H9 (cell line): Measurements from ENCODE around the gene FBXO42. TPM values are rescaled to one million over a fixed set of nuclear protein-coding genes. Genes with fewer than 3 reads are reported as not detected.

Source experiments
- DNase-seq: peaks from one replicate; pipeline ENCODE4 v3.0.0-alpha.2; 2017
- H2AFZ ChIP-seq: one replicate; pipeline ENCODE4 v1.6.1; 2013; ENCODE audit warnings: mild to moderate bottlenecking, low read length, control low read depth, moderate library complexity
- H2AK5ac ChIP-seq: 2 replicates; pipeline ENCODE4 v1.6.1; 2013; ENCODE audit warnings: low read length, control low read depth, mixed read lengths; ENCODE audit not compliant: insufficient read length
- H2BK120ac ChIP-seq: one replicate; pipeline ENCODE4 v1.6.1; 2013; ENCODE audit warnings: low read depth, mild to moderate bottlenecking, low read length, control low read depth, inconsistent platforms; ENCODE audit not compliant: poor library complexity, severe bottlenecking
- H2BK12ac ChIP-seq: 2 replicates; pipeline ENCODE4 v1.6.1; 2013; ENCODE audit warnings: low read length, control low read depth, mixed read lengths, low read depth; ENCODE audit not compliant: insufficient read length
- H2BK15ac ChIP-seq: 2 replicates; pipeline ENCODE4 v1.6.1; 2013; ENCODE audit warnings: low read depth, low read length, control low read depth
- H2BK20ac ChIP-seq: one replicate; pipeline ENCODE4 v1.6.1; 2013; ENCODE audit warnings: low read depth, mild to moderate bottlenecking, low read length, control low read depth, inconsistent platforms; ENCODE audit not compliant: poor library complexity, severe bottlenecking
- H2BK5ac ChIP-seq: 2 replicates; pipeline ENCODE4 v1.6.1; 2013; ENCODE audit warnings: low read length, control low read depth, mixed read lengths; ENCODE audit not compliant: insufficient read length
- H3K14ac ChIP-seq: 2 replicates; pipeline ENCODE4 v1.6.1; 2013; ENCODE audit warnings: low read length, control low read depth; ENCODE audit not compliant: insufficient read depth
- H3K18ac ChIP-seq: 2 replicates; pipeline ENCODE4 v1.6.1; 2013; ENCODE audit warnings: low read depth, mild to moderate bottlenecking, mixed read lengths, low read length, control low read depth; ENCODE audit not compliant: insufficient read length
- H3K23ac ChIP-seq: 2 replicates; pipeline ENCODE4 v1.6.1; 2013; ENCODE audit warnings: low read length, control low read depth, mixed read lengths, low read depth; ENCODE audit not compliant: insufficient read length
- H3K23me2 ChIP-seq: 2 replicates; pipeline ENCODE4 v1.6.1; 2013; ENCODE audit warnings: low read depth, mild to moderate bottlenecking, mixed read lengths, low read length, control low read depth; ENCODE audit not compliant: insufficient read length, poor library complexity, severe bottlenecking
- H3K27ac ChIP-seq: 2 replicates; pipeline ENCODE4 v1.5.1; 2013; ENCODE audit warnings: low read length, control low read depth, mixed read lengths, low read depth; ENCODE audit not compliant: insufficient read length
- H3K27me3 ChIP-seq: 2 replicates; pipeline ENCODE4 v1.6.1; 2013; ENCODE audit warnings: low read length, control low read depth, inconsistent platforms; ENCODE audit not compliant: insufficient read depth
- H3K4ac ChIP-seq: 2 replicates; pipeline ENCODE4 v1.6.1; 2013; ENCODE audit warnings: low read depth, mild to moderate bottlenecking, control low read depth, inconsistent platforms, low read length, moderate library complexity
- H3K4me1 ChIP-seq: 2 replicates; pipeline ENCODE4 v1.6.1; 2013; ENCODE audit warnings: low read length, control low read depth, inconsistent platforms; ENCODE audit not compliant: insufficient read depth
- H3K4me2 ChIP-seq: 2 replicates; pipeline ENCODE4 v1.6.1; 2013; ENCODE audit warnings: low read length, control low read depth, mixed read lengths; ENCODE audit not compliant: insufficient read length, insufficient read depth
- H3K56ac ChIP-seq: 2 replicates; pipeline ENCODE4 v1.6.1; 2013; ENCODE audit warnings: low read depth, mild to moderate bottlenecking, mixed read lengths, low read length, control low read depth; ENCODE audit not compliant: insufficient read length
- H3K79me1 ChIP-seq: 2 replicates; pipeline ENCODE4 v1.6.1; 2013; ENCODE audit warnings: low read depth, mild to moderate bottlenecking, moderate library complexity, low read length, control low read depth, inconsistent platforms; ENCODE audit not compliant: insufficient read depth, poor library complexity, severe bottlenecking
- H3K79me2 ChIP-seq: 2 replicates; pipeline ENCODE4 v1.6.1; 2013; ENCODE audit warnings: low read length, control low read depth, inconsistent platforms; ENCODE audit not compliant: insufficient read depth
- H3K9ac ChIP-seq: 2 replicates; pipeline ENCODE4 v1.6.1; 2013; ENCODE audit warnings: low read length, control low read depth, mixed read lengths; ENCODE audit not compliant: insufficient read length; ENCODE audit errors: extremely low read depth
- H3K9me3 ChIP-seq: one replicate; pipeline ENCODE4 v1.6.1; 2013; ENCODE audit warnings: low read depth, low read length, inconsistent platforms; ENCODE audit not compliant: control insufficient read depth
- H3T11ph ChIP-seq: one replicate; pipeline ENCODE4 v1.6.1; 2013; ENCODE audit warnings: mild to moderate bottlenecking, low read length, control low read depth, inconsistent platforms
- H4K20me1 ChIP-seq: one replicate; pipeline ENCODE4 v1.6.1; 2013; ENCODE audit not compliant: control insufficient read depth, insufficient read length, insufficient read depth
- H4K5ac ChIP-seq: 2 replicates; pipeline ENCODE4 v1.6.1; 2013; ENCODE audit warnings: low read depth, mild to moderate bottlenecking, mixed read lengths, low read length, control low read depth; ENCODE audit not compliant: insufficient read length
- H4K8ac ChIP-seq: replicated peaks from 2 replicates; pipeline ENCODE4 v1.6.1; 2013; ENCODE audit warnings: low read length, control low read depth, mixed read lengths, low read depth; ENCODE audit not compliant: insufficient read length
- H4K91ac ChIP-seq: 2 replicates; pipeline ENCODE4 v1.6.1; 2013; ENCODE audit warnings: low read depth, mild to moderate bottlenecking, moderate library complexity, mixed read lengths, low read length, control low read depth; ENCODE audit not compliant: insufficient read length
- H3K27ac Mint-ChIP-seq, 3 experiments: 2 replicates in 2 of 3; 3 replicates in 1 of 3; pipeline ENCODE4 v1.8.0; 2020 to 2021; ENCODE audit warnings: mixed read lengths in 3 of 3, mild to moderate bottlenecking in 1 of 3, moderate library complexity in 1 of 3
- H3K27me3 Mint-ChIP-seq: 2 replicates; pipeline ENCODE4 v1.8.0; 2021; ENCODE audit warnings: low read depth, mild to moderate bottlenecking, moderate library complexity, mixed read lengths
- H3K36me3 Mint-ChIP-seq, 3 experiments: 2 replicates in 2 of 3; 3 replicates in 1 of 3; pipeline ENCODE4 v1.8.0; 2020 to 2021; ENCODE audit warnings: low read depth in 3 of 3, mixed read lengths in 3 of 3; ENCODE audit not compliant: insufficient read depth in 1 of 3
- H3K4me1 Mint-ChIP-seq, 2 experiments: 2 replicates each; pipeline ENCODE4 v1.8.0; 2020; ENCODE audit warnings: mixed read lengths in 2 of 2
- H3K4me3 Mint-ChIP-seq, 2 experiments: 2 replicates in 1 of 2; 3 replicates in 1 of 2; pipeline ENCODE4 v1.8.0; 2020 to 2021; ENCODE audit warnings: mild to moderate bottlenecking in 2 of 2, mixed read lengths in 2 of 2, moderate library complexity in 1 of 2
- H3K9me3 Mint-ChIP-seq, 2 experiments: 2 replicates in 1 of 2; 3 replicates in 1 of 2; pipeline ENCODE4 v1.8.0; 2020; ENCODE audit warnings: mild to moderate bottlenecking in 2 of 2, mixed read lengths in 2 of 2, moderate library complexity in 1 of 2
- WGBS: extraction: QIAGEN DNeasy Blood & Tissue Kit; methylation state at CpG from one replicate; pipeline ENCODE4 v1.1.7; 2013; ENCODE audit warnings: missing lambda C conversion rate, low lambda C conversion rate, mixed read lengths; ENCODE audit not compliant: insufficient read length; ENCODE audit errors: extremely low coverage; 5-methylcytosine and 5-hydroxymethylcytosine counted together
- total RNA-seq: library from RNA; stranded (reverse); gene quantifications from 2 replicates; pipeline ENCODE4 v1.2.1, GENCODE V29; 2021
- TF ChIP-seq, protein P1 (sequence below): fragments of 200-600 bp; sonication (generic); conservative IDR thresholded peaks from 3 replicates; pipeline ENCODE4 v1.8.0; 2021; ENCODE audit warnings: antibody characterized with exemption, mild to moderate bottlenecking

FBXO42 gene
- total RNA-seq, 1 experiment from 2014 or later = 17.4 TPM

DNA sequence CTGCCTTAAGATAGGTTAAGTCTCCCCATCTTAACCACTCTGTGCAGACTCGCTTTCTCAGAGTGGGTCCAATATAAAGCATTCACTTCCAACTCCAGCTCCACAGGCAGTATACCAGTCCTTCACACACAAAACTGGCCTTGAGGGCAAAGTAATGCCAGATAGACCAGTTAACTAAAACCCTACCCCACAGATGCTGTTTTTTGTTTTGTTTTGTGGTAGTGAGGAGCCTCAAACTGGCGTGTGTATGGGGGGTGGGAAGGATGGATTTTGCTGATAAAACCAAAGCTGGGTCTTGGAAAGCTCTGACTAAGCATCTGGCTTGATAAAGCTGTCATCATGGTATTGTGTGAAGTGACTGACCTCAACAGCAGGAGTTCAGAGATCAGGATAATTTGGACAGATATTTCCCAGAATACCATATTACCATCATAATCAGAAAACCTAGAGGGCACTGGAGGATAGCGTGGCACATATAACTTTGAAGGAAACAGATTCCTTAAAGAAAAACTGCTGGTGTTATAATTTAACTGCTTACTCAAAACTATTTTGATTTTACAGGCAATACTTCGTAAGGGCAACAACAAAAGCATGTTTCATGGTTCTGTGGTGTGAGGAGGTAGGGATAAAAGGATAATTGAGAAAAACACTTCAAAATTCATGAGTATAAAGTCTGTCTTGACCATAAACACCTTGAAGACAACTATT lies 85.7 kb downstream of the FBXO42 start:
- DNase-seq = no peak
- Histone ChIP-seq H3K56ac (no peak overlapping the region), H3K14ac (no peak overlapping the region), H4K5ac (no peak overlapping the region), H3K27me3 (no peaks in the 10 kb centered on the region), H2BK5ac (no peak overlapping the region), H2BK20ac (no peak overlapping the region), H2BK15ac (no peak overlapping the region), H4K91ac (no peak overlapping the region), H3K4me2 (no peak overlapping the region), H3K18ac (no peak overlapping the region), H3K4me1 (no peaks in the 10 kb centered on the region), H3T11ph (no peak overlapping the region), H3K79me1 (no peaks in the 10 kb centered on the region), H3K9me3 (no peaks in the 10 kb centered on the region), H4K20me1 (no peaks in the 10 kb centered on the region), H2AFZ (no peak overlapping the region), H3K4ac (no peak overlapping the region), H3K23me2 (no peaks in the 10 kb centered on the region), H2BK12ac (no peak overlapping the region), H2BK120ac (no peak overlapping the region), H3K23ac (no peak overlapping the region), H3K9ac (no peak overlapping the region), H3K27ac (no peak overlapping the region), H4K8ac (no peak overlapping the region), H2AK5ac (no peak overlapping the region), H3K79me2 (no peaks in the 10 kb centered on the region)
- no peaks in the 10 kb centered on the region for H3K36me3 Mint-ChIP-seq
- no peaks in the 10 kb centered on the region for H3K9me3 Mint-ChIP-seq
- TF ChIP-seq, protein P1, sequence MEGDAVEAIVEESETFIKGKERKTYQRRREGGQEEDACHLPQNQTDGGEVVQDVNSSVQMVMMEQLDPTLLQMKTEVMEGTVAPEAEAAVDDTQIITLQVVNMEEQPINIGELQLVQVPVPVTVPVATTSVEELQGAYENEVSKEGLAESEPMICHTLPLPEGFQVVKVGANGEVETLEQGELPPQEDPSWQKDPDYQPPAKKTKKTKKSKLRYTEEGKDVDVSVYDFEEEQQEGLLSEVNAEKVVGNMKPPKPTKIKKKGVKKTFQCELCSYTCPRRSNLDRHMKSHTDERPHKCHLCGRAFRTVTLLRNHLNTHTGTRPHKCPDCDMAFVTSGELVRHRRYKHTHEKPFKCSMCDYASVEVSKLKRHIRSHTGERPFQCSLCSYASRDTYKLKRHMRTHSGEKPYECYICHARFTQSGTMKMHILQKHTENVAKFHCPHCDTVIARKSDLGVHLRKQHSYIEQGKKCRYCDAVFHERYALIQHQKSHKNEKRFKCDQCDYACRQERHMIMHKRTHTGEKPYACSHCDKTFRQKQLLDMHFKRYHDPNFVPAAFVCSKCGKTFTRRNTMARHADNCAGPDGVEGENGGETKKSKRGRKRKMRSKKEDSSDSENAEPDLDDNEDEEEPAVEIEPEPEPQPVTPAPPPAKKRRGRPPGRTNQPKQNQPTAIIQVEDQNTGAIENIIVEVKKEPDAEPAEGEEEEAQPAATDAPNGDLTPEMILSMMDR = no peak
- peaks cover 14 to 18% of the 10 kb centered on the region in 2 experiments for H3K4me1 Mint-ChIP-seq
- H3K27ac Mint-ChIP-seq = no peak overlapping the region; a peak in 1 of 7 replicates
- no CpG with 5 or more reads among the region's 4 CpGs for WGBS
- H3K27me3 Mint-ChIP-seq = no peaks in the 10 kb centered on the region
- no peak overlapping the region for H3K4me3 Mint-ChIP-seq
